GM10847 (cell line): ENCODE measurements around the gene EIF2AK2.

Source experiments
- POLR2A ChIP-seq: IDR thresholded peaks from 2 replicates; pipeline ENCODE4 v1.6.1; 2011; ENCODE audit not compliant: insufficient read length; ENCODE audit errors: extremely low read depth

The EIF2AK2 gene

DNA sequence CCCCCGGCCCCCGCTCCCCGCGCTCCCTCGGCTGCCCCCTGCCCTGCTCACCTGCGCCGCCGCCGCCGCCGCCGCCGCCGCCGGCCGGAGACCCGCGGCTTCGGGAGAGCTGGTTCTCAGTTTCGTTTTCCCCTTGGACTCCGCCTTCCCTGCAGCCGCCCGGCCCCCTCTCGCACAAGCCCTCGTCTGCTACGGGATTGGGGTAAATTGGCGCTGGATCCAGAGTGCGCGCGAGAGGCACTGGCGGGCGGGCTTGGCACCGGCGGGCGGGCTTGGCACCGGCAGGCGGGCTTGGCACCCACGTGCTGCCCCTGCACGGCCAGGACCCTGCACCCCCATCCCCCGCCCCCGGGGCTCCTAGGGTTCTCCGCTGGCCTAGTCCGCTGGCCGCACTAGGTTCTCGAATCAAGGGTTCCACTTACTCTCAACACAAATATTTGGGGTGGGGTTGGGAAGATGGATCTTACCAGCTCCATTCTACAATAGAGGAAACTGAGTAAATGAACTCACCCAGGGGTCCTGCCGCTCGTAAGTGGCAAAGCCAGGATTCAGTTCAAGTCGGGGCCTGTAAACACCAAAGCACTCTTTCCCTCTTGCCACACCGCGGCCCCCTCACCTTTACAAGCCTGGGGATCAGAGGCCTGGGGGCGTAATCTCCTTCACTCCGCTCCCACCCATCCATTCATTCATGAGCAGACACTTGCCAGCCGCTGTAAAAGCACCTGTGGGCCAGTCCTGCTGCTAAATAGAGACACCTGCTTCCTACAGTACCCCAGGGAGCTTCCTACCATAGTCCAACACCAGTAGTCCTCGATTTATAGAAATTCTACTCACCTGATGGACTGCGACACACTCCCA, at the start of gene EIF2AK2:
Gene EIF2AK2, minus strand, starts transcription at position 124 of the 858 bp plus-strand sequence. CDS start 9,174 bp downstream, outside the sequence.
- TF ChIP-seq POLR2A: peak; percentile 60

DNA sequence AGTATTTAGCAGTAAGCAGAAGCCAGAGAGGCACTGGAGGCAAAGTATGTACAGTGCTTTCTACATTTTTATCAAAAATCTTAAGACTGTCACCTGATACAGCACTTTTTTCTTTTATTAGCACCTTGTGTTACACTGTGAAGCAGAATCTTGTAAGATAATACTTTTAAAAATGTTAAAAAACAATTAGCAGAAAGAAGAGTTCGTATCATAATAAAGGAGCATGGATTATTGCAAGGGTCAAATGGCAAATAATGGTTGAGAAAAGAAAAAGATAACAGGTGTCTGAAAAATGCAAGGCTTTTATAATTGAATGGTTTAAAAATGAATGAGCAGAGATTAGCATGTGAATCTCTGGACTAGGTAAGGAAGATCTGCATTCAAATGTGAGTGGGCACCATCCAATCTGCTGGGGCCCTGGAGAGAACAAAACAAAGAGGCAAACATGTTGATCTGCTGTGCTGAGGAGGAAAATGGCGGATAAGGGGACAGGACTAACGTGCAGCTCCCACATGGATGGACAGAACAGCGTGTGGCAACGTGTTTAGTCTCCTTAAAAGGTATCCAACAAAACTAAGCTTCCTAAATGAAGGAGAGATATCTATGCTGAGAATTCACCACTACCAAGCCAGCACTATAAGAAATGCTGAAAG, 49.0 kb upstream of the EIF2AK2 start:
- no peak for TF ChIP-seq POLR2A

GRCh38 chr2:37203708-37204107, 46.9 kb upstream of the EIF2AK2 start:
- no peak for TF ChIP-seq POLR2A

GRCh38 chr2:37201766-37202165, 45.0 kb upstream of the EIF2AK2 start:
- no peak for TF ChIP-seq POLR2A

GRCh38 chr2:37201208-37201607, 44.4 kb upstream of the EIF2AK2 start:
- no peak for TF ChIP-seq POLR2A

DNA sequence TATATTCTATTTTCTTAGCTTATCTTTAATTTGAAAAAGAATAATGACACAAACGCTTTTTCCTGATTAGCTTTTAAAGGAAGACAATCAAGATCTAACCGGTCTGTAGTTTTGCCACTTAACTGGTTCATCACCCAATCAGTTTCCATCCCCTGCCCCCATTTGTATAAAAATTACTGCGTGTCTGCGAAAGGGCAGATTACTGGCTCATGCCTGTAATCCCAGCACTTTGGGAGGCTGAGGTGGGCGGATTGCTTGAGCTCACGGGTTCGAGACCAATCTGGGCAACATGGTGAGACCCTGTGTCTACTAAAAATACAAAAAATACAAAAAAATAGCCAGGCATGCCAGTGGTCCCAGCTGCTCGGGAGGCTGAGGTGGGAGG, 41.9 kb upstream of the EIF2AK2 start:
- TF ChIP-seq POLR2A: no peak

- peak; percentile 54 for TF ChIP-seq POLR2A
Measured at GRCh38 chr2:37196320-37197195, 39.8 kb upstream of the EIF2AK2 start, which contains the start of gene CEBPZOS. Gene CEBPZOS (plus strand): TSS chr2:37196496. CDS start chr2:37199705, 3,209 bp downstream.

GRCh38 chr2:37192551-37192950, 35.8 kb upstream of the EIF2AK2 start:
- TF ChIP-seq POLR2A: no peak

- no peak for TF ChIP-seq POLR2A
Measured at GRCh38 chr2:37191747-37192146, 35.0 kb upstream of the EIF2AK2 start.

DNA sequence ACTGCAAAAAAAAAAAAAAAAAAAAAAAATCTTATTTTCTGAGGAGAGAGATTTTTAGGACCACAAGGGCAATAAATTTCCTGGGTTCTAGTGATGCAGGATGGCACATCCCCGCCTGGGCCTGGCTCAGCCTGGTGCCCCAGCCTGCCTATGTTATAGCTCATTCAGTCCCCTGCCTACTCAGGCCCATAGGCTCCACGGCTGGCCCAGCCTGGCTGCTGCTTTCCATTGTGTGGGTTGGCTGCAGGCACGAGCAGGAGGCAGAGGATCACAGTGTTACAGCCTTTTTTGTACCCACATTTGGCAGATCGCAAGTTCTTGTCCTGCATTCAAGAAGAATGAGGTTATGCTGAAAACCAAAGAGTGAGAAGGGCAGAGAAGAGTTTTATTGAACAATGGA, 34.5 kb upstream of the EIF2AK2 start:
- TF ChIP-seq POLR2A: no peak

DNA sequence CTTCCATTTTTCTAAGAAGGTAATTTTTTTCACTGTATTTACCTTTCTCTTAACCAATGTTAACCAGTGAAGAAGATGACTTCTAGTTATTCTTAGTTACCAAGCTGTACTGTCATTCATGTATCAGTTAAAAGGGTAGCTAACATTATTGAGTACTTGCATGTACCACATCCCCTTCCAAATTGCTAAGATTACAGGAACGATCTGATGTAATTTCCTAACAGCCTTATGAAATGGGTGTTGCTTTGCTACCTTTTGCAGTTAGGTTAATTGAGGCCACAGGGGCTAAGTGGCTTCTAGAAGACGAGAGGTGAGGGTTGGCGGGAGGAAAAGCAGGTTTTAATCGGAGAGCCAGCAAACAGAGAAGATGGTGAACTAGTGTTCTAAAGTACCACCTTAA, 33.5 kb upstream of the EIF2AK2 start:
- TF ChIP-seq POLR2A: no peak

- no peak for TF ChIP-seq POLR2A
Measured at GRCh38 chr2:37189452-37190153, 32.8 kb upstream of the EIF2AK2 start.

GRCh38 chr2:37188570-37188969, 31.8 kb upstream of the EIF2AK2 start, which contains the start of gene SULT6B1:
Gene SULT6B1 (minus strand): TSS chr2:37188670. CDS start chr2:37188640, 30 bp downstream.
- TF ChIP-seq POLR2A: no peak
